Hindlimb muscle (tissue), 1 donor: ENCODE results near the gene NKX2-2. TPM values are rescaled to one million over a fixed set of nuclear protein-coding genes. Genes with fewer than 3 reads are reported as not detected.
A peak's percentile ranks its signal among the peaks of the same experiment; 100 is the strongest.
"Not testable (repeated sequence)": the region's sequence is repeated elsewhere in the genome, so short reads cannot be mapped to it uniquely, and the experiment has no call there.

Experiments
- DNase-seq: peaks from one replicate; pipeline ENCODE4 v3.0.0-alpha.2; 2013
- polyA plus RNA-seq: library from polyadenylated mRNA; unstranded; fragments of 120-200 nt; gene quantifications from one replicate; pipeline ENCODE4 v1.2.1, GENCODE V29; 2013; ENCODE audit not compliant: insufficient read length

NKX2-2 gene
- polyA plus RNA-seq, 1 donor = not detected

DNA sequence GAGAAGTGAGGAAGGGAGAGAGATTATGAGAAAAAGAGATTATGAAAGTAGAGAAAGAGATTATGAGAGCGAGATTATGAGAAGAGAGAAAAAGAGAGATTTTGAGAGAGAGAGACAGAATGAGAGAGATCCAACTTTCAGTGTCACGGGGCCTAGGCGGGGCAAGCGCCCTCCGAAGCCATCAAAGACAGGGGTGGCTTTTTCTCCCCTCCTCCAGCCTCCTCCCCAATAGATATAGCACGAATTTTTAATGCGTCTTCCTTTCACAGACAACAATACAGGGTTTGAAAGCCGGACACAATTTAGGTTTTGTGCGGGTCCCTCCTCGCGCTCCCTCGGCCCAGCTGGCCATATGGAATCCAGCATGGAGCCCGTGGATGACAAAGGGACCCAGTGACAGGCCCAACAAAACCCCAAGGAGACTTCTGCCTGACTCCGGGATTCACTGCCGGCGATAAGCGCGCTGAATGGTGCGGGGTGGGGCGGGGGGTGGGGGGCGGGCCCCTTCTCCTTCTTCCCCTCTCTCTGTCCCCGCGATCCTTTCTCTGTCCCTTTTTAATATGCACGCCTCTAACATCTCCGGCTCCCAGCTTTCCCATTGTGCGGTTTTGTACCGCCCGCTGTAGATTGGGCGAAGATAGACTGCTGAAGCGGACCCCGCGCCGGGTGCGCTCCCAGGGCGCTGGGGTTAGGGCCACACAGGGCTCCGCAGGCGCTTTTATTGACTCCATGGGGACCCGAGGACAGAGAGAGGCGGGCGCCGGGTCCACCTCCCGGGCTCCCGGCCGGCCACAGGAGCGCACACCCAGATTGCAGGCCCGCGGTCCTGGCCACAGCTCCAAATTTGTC, 5.4 kb downstream of the NKX2-2 start:
- no peak for DNase-seq

DNA sequence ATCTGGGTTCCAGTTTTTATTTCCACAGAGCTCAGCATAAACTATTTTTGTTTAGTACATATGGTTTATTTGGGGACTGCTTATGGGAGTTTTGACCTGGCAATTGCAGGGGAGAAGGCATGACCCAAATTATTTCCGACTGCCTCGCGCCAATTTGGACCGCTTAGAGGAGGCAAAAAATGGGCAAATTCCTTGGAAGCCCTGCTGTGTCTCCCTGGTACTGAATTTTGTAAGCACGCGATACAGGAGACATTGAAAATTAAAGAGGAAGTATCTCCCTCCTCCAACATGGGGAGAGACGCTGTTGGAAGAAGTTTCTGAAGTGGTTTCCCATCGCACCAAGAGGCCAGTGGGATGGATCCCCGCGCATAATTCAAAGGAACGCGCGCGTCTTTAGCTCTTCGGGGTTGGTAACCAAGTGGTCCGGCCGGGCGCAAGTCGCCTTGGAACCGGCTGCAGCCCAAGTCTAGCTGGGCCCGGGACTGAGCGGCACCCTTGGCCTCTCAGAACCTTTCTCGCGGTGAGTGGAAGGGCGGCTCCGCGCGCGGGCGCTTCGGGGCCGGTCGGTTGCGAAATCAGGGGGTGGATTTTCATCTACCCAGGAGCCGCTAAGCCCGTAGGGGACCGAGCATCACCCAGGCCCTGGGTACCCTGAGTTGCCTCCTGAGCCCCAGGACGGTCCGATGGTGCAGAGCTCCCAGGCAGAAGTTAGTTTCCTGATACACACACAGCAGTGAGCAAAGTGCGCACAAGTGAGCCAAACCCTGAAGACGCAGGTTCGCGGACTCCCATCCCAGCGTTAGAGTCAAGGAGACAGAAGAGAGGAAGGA, 6.2 kb downstream of the NKX2-2 start:
- DNase-seq = no peak

DNA sequence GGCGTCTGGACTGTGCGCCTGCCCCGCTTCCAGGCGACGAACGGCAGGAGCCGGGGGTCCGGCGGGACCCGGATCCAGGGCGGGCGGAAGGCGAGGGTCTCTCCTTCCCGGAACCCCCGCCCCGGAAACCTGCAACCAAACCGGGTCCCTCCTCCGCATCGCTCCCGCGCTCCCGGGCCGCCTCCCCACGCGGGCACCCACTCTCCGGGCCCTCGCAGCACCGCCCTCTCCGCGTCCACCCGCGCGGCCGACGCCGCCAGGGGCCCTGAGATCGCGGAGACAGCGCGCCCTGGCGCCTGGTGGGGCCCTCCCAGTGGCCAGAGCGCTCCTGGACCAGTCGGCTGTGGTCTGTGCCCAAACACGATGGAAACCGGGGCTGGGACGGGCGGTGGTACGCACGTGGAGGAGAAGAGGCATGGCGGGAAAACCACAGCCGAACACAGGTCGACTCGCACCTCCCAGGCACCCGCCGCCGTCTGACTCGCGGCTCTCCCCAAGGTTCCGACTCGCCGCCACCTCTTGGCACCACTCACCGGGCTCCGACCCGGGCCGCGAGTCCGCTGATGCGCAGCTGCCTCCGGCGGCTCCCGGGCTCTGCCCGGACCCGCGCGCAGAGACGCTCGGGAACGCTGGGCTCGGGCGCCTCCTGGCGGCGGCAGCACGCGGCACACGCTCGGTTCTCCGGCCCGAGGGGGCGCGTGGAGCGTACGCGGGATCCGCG, 7.9 kb downstream of the NKX2-2 start:
- DNase-seq = peak; percentile 47

DNA sequence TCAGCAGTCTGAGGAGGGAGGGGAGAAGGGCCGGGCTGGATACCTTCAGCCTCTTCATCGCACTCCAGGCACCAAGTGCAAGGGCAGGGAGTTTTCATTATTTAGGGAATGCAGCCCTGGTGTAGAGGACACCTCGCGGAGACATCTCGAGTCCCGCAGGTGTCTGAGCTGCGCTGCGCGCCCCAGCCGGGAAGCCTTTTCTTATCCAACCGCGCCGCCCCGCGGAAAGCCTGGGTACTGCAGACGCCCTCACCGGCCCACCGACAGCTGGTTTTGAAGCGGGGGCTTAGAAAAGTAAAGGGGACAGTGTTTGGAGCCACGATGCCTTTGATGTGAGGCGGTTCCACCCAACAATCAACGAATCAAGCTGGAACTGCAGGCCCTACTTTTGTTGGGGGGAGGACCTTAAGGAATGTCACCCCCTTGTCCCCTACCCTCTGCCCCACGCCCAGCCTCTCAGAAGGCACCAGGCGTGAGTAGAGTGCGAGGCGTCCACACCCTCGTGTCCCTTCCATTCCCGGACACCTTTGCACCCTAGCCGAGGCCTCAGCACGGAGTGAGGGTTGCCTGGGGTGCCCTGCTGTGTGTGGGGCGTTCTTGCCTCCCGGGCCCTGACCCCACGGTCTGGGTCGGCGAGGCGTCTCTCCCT, 8.6 kb downstream of the NKX2-2 start:
- DNase-seq = peak; percentile 28

DNA sequence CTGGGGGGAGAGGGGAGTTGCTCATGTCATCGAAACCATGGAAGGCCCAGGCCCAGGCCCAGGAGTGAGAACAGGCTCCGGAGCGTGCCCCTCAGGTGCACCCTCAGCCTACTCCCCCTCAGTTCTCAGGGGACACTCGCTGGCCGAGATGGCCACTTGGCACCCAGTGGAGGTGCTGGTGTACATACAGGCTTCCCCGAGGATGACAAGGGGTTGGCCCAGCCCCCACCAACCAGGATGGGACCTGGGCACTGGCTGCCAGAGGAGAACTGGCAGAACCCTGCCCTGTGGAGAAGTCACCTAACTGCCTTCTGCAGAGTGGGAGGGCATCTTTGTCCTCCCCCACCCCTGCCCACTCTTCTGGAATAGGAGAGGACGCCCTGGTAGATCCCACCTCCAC, 9.5 kb downstream of the NKX2-2 start:
- no peak for DNase-seq

DNA sequence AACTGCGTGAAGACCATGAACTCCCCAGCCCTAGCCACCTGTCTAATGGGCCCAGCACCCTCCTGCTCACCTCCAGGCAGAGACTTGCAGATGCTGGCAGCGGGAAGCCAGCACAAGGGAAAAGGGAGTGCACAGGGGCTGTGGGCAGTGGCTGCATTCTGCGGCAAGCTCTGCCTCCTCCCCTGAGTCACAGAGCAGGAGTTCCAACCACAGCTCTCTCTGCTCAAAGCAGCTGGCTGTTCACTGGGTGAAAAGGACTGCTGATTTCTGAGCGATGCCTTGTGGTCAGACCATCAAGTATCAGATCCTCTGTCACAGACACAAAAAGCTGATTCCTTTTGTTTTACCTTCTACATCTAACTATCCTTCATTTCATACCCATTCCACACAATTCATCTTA, 10.5 kb downstream of the NKX2-2 start:
- no peak for DNase-seq

DNA sequence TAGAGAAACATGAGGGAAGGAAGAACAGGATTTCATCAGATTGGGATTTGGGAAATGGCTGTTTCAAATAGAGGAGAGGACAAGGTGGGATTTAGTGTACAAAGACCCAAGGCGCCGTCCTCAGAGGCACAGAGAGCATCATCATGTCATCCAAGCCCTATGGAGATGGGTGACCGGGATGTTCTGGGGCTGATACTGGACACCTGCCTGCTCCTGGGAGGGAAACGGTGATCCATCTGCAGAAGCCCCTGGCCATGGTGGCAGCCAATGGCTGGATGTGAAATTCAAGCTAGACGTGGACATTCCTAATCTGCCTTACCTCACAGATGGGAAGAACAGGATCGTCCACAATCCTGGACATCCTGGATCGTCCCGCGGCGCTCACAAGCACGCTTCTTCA, 12.7 kb downstream of the NKX2-2 start:
- no peak for DNase-seq

DNA sequence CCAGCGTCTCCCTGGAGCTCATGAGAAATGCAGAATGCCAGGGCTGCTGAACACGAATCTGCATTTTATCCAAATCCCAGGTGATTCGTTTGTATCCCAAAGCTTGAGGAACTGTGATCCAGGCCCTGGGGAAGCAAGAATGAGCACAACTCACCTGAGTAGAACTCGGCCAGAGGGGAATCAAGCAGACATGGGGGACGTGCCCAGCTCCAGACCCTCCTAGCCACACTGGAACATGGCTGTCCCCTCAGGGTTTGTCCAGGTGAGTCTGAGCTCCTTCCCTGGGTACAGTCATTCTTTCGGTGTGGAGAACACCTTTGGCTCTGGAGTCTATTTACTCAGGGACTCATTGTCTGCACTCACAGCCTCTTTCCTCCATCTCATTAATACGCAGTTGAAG, 13.3 kb downstream of the NKX2-2 start:
- DNase-seq = no peak

DNA sequence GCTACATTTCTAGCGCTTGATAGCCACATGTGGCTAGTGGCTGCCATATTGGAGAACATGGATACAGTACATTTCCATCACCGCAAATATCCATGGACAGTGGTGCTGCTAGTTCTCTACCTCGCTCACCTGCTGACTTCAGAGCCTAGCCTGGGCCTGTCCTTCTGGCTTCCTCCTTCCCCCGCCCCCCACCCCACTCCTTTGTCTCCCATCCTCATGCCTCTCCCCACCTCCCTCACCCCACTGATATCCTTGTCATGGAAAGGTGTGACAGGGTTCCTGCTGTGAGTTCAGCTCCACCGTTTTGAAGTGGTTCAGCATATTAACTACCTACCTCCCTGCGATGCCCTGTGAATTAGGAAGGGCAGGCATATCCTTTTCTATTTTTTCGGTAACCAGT, 14.2 kb downstream of the NKX2-2 start:
- DNase-seq = no peak

DNA sequence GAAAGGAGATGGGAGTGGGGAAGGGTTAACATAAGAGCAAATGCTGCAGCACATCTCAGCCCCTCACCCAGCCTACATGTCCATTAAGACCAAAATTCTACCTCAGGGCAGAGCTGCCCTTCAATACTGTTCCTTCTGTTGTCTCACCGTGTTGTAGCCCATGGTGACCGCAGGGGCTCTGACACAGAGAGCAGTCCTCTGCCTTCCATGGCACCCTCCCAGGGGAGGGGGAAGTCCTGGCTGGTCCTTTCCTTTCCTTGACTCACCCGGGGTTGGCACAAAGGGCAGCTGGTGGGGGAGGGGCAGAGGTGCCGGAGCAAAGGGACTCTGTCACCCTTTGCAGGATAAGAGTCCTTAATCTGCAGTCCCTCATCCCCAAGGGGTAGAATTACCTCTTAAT, 15.2 kb downstream of the NKX2-2 start:
- no peak for DNase-seq

DNA sequence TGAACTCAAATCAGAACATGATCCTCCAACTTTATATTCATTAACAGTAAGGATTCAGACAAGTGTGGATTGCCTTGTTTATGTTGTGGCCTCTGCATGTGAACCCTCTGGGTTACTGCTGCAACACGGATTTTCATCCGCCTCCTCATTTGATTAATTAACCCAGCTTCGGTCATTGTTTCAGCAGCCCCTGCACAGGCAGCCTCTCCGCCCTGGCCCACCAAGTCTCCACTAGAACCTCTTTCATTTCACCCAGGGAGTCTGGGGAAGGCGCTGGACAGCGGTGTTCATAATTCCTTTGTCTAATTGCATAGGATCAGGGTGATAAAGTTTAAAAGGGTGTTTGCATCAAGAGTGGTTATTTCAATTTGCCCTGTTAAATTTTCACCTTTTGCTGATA, 15.7 kb downstream of the NKX2-2 start:
- DNase-seq = no peak

DNA sequence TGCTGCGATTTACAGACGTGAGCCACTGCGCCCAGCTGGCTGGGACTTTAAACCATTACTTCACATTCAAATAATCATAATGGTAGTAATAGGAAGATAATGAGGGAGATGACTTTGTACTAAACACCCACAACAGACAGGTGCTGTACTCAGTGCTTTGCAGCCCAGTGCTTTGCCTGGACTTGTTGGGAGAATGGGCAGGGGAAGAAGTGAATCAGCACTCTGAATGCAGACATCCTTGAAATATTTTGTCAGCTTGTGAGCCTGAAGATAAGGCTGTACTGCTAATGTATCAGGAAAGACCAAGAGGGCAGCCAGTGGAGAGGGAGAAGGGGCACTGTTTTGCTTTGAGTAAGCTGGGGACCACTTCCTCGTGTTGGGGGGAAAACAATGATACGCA, 17.4 kb downstream of the NKX2-2 start:
- no peak for DNase-seq

DNA sequence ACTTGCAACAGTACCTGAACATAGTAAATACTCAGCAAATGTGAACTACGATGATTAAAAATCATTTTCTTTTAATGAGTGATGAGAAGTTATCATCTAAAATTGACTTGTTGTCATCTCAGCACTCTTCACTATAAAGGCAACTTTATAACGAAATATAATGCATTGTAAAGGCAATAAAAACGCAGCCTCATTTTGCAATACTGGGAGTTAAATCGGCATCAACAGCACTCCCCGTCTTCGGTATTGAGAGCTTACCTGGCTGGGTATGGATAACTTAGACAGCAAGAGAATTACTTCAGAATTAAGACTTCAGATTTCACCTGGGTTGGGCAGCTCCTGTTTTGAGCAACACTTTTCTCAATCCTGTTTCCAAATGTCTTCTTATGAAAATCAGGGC, 20.8 kb downstream of the NKX2-2 start:
- DNase-seq = no peak

DNA sequence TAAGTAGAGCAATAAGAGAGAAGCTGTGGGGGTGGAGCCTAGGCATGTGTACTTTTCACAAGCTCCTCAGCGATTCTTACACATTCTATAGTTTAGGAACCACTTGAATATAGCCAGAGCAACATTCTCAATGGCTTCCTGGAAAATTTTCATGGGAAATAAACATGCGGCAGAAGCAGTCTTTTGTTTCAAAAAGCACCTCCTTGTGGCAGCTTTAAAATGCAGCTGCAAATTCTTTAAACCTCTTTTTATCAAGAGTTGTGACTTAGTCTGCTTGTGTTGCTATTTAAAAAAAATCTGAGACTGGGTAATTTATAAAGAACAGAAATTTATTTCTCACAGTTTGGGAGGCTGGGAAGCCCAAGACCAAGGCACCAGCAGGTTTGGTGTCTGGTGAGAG, 23.8 kb downstream of the NKX2-2 start:
- DNase-seq = no peak

DNA sequence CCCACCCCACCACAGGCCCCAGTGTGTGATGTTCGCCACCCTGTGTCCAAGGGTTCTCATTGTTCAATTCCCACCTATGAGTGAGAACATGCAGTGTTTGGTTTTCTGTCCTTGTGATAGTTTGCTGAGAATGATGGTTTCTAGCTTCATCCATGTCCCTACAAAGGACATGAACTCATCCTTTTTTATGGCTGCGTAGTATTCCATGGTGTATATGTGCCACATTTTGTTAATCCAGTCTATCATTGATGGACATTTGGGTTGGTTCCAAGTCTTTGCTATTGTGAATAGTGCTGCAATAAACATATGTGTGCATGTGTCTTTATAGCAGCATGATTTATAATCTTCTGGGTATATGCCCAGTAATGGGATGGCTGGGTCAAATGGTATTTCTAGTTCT, 33.7 kb downstream of the NKX2-2 start:
- DNase-seq = not testable (repeated sequence)

DNA sequence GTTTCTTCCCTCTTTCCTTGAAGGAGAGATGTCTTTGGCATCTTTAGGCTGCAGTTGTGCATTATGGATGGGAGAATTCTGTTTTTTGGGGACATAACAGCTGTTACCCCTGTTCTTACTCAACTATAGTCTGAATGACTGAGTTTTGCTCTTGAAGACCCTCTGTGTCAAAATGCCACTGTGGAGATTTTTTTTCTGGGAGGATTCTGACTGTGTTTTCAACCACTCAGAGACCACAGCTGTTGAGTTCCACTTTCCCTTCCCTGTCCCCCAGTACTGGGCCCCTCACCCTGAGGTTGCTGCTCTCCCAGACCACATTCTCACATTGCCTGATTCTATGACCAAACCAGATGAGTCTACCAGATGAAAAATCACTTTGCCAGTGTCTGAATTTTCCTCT, 48.1 kb downstream of the NKX2-2 start:
- no peak for DNase-seq

DNA sequence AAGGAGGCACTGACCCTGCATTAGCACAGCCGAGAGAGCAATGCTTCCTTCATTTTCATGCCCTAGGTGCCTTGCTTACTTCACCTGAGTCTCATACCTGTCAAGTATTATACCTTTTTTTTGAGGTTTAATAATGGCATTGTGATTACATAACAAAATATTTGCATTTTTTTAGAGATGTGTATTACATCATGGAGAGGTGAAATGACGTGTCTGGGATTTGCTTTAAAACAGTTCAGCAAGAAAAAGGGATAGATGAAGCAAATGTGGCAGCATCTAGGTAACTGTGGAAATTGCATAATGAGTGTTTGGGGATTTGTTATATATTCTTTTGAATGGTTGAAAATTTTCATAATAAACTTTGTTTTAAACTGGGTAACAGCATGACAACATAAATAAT, 48.9 kb downstream of the NKX2-2 start:
- no peak for DNase-seq

Other genes with a start within 250 kb of the NKX2-2 start
- 44.0 TPM for gene XRN2, start 210.7 kb downstream of the NKX2-2 start, polyA plus RNA-seq
- not detected for gene NKX2-4, start 116.5 kb downstream of the NKX2-2 start, polyA plus RNA-seq
- 0.97 TPM for gene PAX1, start 191.6 kb upstream of the NKX2-2 start, polyA plus RNA-seq